Nephron progenitor cell (in vitro differentiated cells): ENCODE results near the gene DMGDH.

Source experiments
- DNase-seq: peaks from one replicate; pipeline ENCODE4 v3.0.0; 2021
- H3K27ac Mint-ChIP-seq: 2 replicates; pipeline ENCODE4 v1.8.0; 2021; ENCODE audit warnings: mild to moderate bottlenecking, moderate library complexity, mixed read lengths
- H3K27me3 Mint-ChIP-seq: 2 replicates; pipeline ENCODE4 v1.8.0; 2021; ENCODE audit warnings: mild to moderate bottlenecking, low read depth, mixed read lengths; ENCODE audit not compliant: poor library complexity
- H3K36me3 Mint-ChIP-seq: 2 replicates; pipeline ENCODE4 v1.8.0; 2021; ENCODE audit warnings: low read depth, mixed read lengths
- H3K4me1 Mint-ChIP-seq: 2 replicates; pipeline ENCODE4 v1.8.0; 2021; ENCODE audit warnings: mixed read lengths
- H3K4me3 Mint-ChIP-seq: 2 replicates; pipeline ENCODE4 v1.8.0; 2021; ENCODE audit warnings: mild to moderate bottlenecking, moderate library complexity, mixed read lengths
- H3K9me3 Mint-ChIP-seq: 2 replicates; pipeline ENCODE4 v1.8.0; 2021; ENCODE audit warnings: mild to moderate bottlenecking, moderate library complexity, mixed read lengths
- CTCF ChIP-seq: fragments of 200-600 bp; sonication (generic); IDR thresholded peaks from 2 replicates; pipeline ENCODE4 v1.5.0; 2021; ENCODE audit warnings: antibody characterized with exemption

The DMGDH gene

GRCh38 chr5:79042188-79042587, 27.3 kb downstream of the DMGDH start:
- no peaks in the 10 kb centered on the region for H3K9me3 Mint-ChIP-seq
- no peak overlapping the region for H3K4me3 Mint-ChIP-seq
- H3K27ac Mint-ChIP-seq = no peak overlapping the region
- peaks cover 11% of the 10 kb centered on the region for H3K27me3 Mint-ChIP-seq
- no peak for TF ChIP-seq CTCF
- H3K4me1 Mint-ChIP-seq = no peaks in the 10 kb centered on the region
- no peak for DNase-seq
- H3K36me3 Mint-ChIP-seq = no peaks in the 10 kb centered on the region

DNA sequence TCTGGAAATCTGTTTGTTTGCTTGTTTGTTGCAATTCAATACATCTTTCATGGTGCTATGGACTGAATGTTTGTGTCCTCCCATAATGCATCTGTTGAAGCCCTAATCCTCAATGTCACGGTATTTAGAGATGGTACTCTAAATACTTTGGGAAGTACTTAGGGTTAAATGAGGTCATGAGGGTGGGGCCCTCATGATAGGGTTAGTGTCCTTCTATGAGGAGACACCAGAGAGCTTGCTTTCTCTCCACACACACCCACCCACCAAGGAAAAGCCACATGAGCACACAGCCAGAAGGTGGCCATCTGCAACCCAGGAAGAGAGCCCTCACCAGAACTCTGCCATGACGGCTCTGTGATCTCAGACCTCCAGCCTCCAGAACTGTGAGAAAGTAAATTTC, 32.7 kb downstream of the DMGDH start:
- no peaks in the 10 kb centered on the region for H3K36me3 Mint-ChIP-seq
- no peaks in the 10 kb centered on the region for H3K4me1 Mint-ChIP-seq
- H3K27me3 Mint-ChIP-seq = peaks cover 6% of the 10 kb centered on the region
- no peak for TF ChIP-seq CTCF
- no peak for DNase-seq
- H3K27ac Mint-ChIP-seq = no peak overlapping the region
- no peaks in the 10 kb centered on the region for H3K9me3 Mint-ChIP-seq
- no peak overlapping the region for H3K4me3 Mint-ChIP-seq

- peaks cover 5% of the 10 kb centered on the region for H3K27me3 Mint-ChIP-seq
- TF ChIP-seq CTCF = no peak
- H3K9me3 Mint-ChIP-seq = no peaks in the 10 kb centered on the region
- no peaks in the 10 kb centered on the region for H3K36me3 Mint-ChIP-seq
- H3K4me1 Mint-ChIP-seq = no peaks in the 10 kb centered on the region
- DNase-seq = no peak
- H3K4me3 Mint-ChIP-seq = no peak overlapping the region
- no peak overlapping the region for H3K27ac Mint-ChIP-seq
Measured at GRCh38 chr5:79035237-79035636, 34.2 kb downstream of the DMGDH start.

- Mint-ChIP-seq H3K36me3 (no peaks in the 10 kb centered on the region), H3K9me3 (no peaks in the 10 kb centered on the region), H3K27me3 (peaks cover 3% of the 10 kb centered on the region), H3K27ac (no peak overlapping the region), H3K4me1 (no peaks in the 10 kb centered on the region), H3K4me3 (no peak overlapping the region)
- no peak for TF ChIP-seq CTCF
- no peak for DNase-seq
Measured at GRCh38 chr5:79032782-79033181, 36.7 kb downstream of the DMGDH start.

DNA sequence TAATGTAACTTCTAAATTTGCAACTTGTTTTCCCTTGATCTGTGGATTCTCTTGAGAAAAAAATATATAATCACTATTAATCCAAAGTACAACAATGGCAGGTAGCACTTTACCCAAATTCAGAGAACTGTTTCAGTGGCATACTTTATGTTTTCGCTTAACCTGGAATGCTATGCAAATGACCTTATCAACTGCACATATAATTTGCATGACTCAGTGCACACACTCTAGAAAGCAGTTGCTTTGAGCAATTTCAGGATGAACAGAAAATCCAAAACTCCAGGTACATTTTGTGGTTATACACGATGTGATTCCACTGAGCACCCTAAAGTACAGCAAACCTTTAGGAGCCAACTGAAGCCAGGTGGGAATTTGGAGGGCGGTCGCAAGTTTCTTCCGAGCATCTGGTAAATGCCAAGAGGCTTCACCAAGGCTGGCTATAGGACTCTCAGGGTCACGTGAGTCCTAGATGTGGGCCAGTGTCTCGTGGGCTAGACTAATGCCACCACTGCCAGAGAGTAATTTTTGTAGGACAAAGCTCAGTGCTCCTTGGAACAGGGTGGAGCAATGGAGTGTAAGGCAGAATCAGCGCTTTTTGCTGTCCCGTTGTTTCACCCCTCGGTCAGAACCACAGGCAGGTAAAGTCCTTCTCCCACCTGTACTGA, 37.3 kb downstream of the DMGDH start:
- Mint-ChIP-seq H3K4me1 (no peaks in the 10 kb centered on the region), H3K4me3 (no peak overlapping the region), H3K9me3 (no peaks in the 10 kb centered on the region), H3K36me3 (no peaks in the 10 kb centered on the region), H3K27ac (no peak overlapping the region), H3K27me3 (peaks cover 3% of the 10 kb centered on the region)
- TF ChIP-seq CTCF = no peak
- no peak for DNase-seq

GRCh38 chr5:79031485-79031867, 38.0 kb downstream of the DMGDH start:
- no peak for DNase-seq
- Mint-ChIP-seq H3K4me3 (no peak overlapping the region), H3K9me3 (no peaks in the 10 kb centered on the region), H3K4me1 (no peaks in the 10 kb centered on the region), H3K27ac (no peak overlapping the region), H3K27me3 (peaks cover 3% of the 10 kb centered on the region), H3K36me3 (no peaks in the 10 kb centered on the region)
- no peak for TF ChIP-seq CTCF
